Adrenal gland (tissue), 12 donors: Measurements from ENCODE around the gene VPS18. TPM values are rescaled to one million over a fixed set of nuclear protein-coding genes. Genes with fewer than 3 reads are reported as not detected.

Experiments used
- DNase-seq, 7 donors: peaks; one replicate each; pipeline ENCODE4 v3.0.0-alpha.2; 2019 to 2020
- H3K27ac ChIP-seq, 5 donors: fragments of 200-600 bp; sonication (generic) in 4 of 5; 1 replicate in 3 of 5; 2 replicates in 2 of 5; pipeline versions ENCODE4 v1.5.1 to v1.8.0; 2016 to 2020; ENCODE audit warnings: mild to moderate bottlenecking in 1 of 5
- H3K27me3 ChIP-seq: fragments of 200-600 bp; 2 replicates; pipeline ENCODE4 v1.8.0; 2021
- H3K36me3 ChIP-seq, 2 donors: fragments of 200-600 bp; replicated peaks in 1 of 2; 1 replicate in 1 of 2; 2 replicates in 1 of 2; pipeline versions ENCODE4 v1.5.1 to v1.8.0; 2018 to 2022
- H3K4me1 ChIP-seq, 2 donors: fragments of 200-600 bp; replicated peaks in 1 of 2; 1 replicate in 1 of 2; 2 replicates in 1 of 2; pipeline versions ENCODE4 v1.5.1 to v1.8.0; 2018 to 2021
- H3K4me3 ChIP-seq, 4 donors: fragments of 200-600 bp; sonication (generic) in 3 of 4; one replicate each; pipeline ENCODE4 v1.5.1; 2016 to 2018
- H3K9me3 ChIP-seq, 3 donors: fragments of 200-600 bp; sonication (generic) in 1 of 3; replicated peaks in 1 of 3; 1 replicate in 2 of 3; 2 replicates in 1 of 3; pipeline versions ENCODE4 v1.5.1 to v1.8.0; 2016 to 2021
- POLR2A ChIP-seq, 2 donors: fragments of 450-650 bp; IDR thresholded peaks; one replicate each; pipeline ENCODE4 v1.6.1; 2017; ENCODE audit warnings: antibody characterized with exemption in 2 of 2, mild to moderate bottlenecking in 2 of 2, moderate library complexity in 1 of 2
- WGBS, 4 donors: extraction: QIAGEN DNeasy Blood & Tissue Kit in 2 of 4; methylation state at CpG; one replicate each; pipeline versions ENCODE4 v1.1.5 to v1.1.7; 2013 to 2017; 5-methylcytosine and 5-hydroxymethylcytosine counted together
- intact Hi-C, 2 donors: fragments of 100-400 bp; cut with DNase I; formaldehyde crosslinking; loops; one replicate each; pipeline versions ENCODE4 v1.14.1 to v1.15.0; 2022 to 2023
- polyA plus RNA-seq, 3 donors: library from polyadenylated mRNA; stranded (reverse); fragments of 200-250 nt in 2 of 3; fragments of 350-450 nt in 1 of 3; fragmentation: Illumina TruSeq in 1 of 3; extraction: RNeasy Lipid Tissue Mini Kit (QIAGEN cat#74804) in 1 of 3; gene quantifications; one replicate each; pipeline ENCODE4 v1.2.3, GENCODE V29; 2013 to 2014
- total RNA-seq, 9 donors: library from RNA; depleted of rRNA in 4 of 9; stranded (reverse); fragments of >200 nt in 4 of 9; fragments of 120-200 nt in 1 of 9; fragmentation: NEBNext Ultra II Directional in 1 of 9; extraction: Animal tissue kit (Norgen Biotek cat#: 25700) in 1 of 9; gene quantifications; one replicate each; pipeline versions ENCODE4 v1.1.0 to v1.2.4, GENCODE V29; 2013 to 2023
- TF ChIP-seq, protein P1 (sequence below), 6 experiments: fragments of 450-650 bp in 4 of 6; fragments of 200-600 bp in 2 of 6; sonication (generic) in 1 of 6; IDR thresholded peaks; 1 replicate in 5 of 6; 2 replicates in 1 of 6; pipeline versions ENCODE4 v1.5.1 to v1.8.0; 2016 to 2021; ENCODE audit warnings: antibody characterized with exemption in 6 of 6, mild to moderate bottlenecking in 2 of 6, moderate library complexity in 1 of 6
- donor health status: healthy with polysubstance abuse.
- donor health status: Bipolar disorder and iron deficiency.
- donor health status: DM: yes; HTN: yes; CAD: no.
- donor health status: DM: no; HTN: no; CAD: no.
- donor health status: DM: no; HTN: no; CAD: no.
- donor health status: DM: yes; HTN: yes; CAD: no.

Gene VPS18
- total and polyA plus RNA-seq, 12 donors: 8.9 to 43.4 (median 30.0) TPM

DNA sequence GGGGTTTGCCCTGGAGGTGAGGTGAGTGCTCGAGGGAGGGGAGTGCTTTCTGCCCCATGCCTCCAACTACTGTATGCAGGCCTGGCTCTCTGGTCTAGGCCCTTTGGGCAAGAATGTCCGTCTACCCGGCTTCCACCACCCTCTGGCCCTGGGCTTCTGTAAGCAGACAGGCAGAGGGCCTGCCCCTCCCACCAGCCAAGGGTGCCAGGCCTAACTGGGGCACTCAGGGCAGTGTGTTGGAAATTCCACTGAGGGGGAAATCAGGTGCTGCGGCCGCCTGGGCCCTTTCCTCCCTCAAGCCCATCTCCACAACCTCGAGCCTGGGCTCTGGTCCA, 44.3 kb downstream of the VPS18 start:
- Histone ChIP-seq H3K36me3 (no peaks in the 10 kb centered on the region), H3K4me3 (no peak overlapping the region), H3K9me3 (no peaks in the 10 kb centered on the region), H3K4me1 (peaks cover 12 to 15% of the 10 kb centered on the region in 2 donors), H3K27me3 (no peaks in the 10 kb centered on the region), H3K27ac (no peak overlapping the region)
- no peak for DNase-seq
- no peak for TF ChIP-seq POLR2A (IDR thresholded peaks at IDR 0.05)
- TF ChIP-seq, protein P1, sequence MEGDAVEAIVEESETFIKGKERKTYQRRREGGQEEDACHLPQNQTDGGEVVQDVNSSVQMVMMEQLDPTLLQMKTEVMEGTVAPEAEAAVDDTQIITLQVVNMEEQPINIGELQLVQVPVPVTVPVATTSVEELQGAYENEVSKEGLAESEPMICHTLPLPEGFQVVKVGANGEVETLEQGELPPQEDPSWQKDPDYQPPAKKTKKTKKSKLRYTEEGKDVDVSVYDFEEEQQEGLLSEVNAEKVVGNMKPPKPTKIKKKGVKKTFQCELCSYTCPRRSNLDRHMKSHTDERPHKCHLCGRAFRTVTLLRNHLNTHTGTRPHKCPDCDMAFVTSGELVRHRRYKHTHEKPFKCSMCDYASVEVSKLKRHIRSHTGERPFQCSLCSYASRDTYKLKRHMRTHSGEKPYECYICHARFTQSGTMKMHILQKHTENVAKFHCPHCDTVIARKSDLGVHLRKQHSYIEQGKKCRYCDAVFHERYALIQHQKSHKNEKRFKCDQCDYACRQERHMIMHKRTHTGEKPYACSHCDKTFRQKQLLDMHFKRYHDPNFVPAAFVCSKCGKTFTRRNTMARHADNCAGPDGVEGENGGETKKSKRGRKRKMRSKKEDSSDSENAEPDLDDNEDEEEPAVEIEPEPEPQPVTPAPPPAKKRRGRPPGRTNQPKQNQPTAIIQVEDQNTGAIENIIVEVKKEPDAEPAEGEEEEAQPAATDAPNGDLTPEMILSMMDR (IDR thresholded peaks at IDR 0.05): no peak
- intact Hi-C loops: no loop called here
- WGBS, 4 donors: 86 to 97% (median 88%) methylated on average over 3 to 6 of the region's 6 CpGs

DNA sequence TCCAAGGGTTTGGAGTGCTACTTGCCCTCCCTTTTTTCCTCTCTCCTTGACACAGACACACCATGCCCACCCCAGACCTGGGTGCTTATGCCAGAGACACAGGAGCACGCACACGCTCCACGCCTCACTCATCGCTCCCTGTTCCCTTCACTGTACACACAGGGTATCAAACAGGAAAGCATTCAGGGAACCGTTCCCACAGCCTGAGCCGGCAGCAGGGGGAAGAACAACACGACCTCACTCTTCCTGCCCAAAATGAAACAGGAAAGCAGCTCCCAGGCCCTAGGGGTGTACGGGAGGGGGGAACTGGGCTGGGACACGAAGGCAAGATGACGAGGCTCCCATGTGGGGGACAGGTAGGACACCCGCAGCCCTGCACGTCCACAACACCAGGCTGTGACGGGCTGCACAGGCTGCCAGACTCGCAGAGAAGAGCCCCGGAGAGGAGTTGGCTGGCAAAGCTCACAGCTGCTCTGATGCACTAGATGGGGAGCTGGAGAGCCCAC, 46.1 kb downstream of the VPS18 start:
- intact Hi-C loops: loop anchor here in 1 of 2 donors (5.0 to 10.0 kb wide), 2 partner anchors 33 to 74 kb away; no protein-coding TSS in a partner anchor
- Histone ChIP-seq H3K36me3 (no peaks in the 10 kb centered on the region), H3K4me1 (peaks cover 12 to 15% of the 10 kb centered on the region in 2 donors), H3K4me3 (no peak overlapping the region), H3K27me3 (no peaks in the 10 kb centered on the region), H3K27ac (peak overlapping the region in 2 of 5 donors; percentile 89 to 97), H3K9me3 (no peaks in the 10 kb centered on the region)
- DNase-seq: peak in 2 of 7 donors; percentile 35 to 68
- WGBS, 4 donors: 43 to 57% (median 50%) methylated on average over 12 to 15 of the region's 15 CpGs
- TF ChIP-seq POLR2A (IDR thresholded peaks at IDR 0.05): no peak
- TF ChIP-seq, protein P1 (IDR thresholded peaks at IDR 0.05): no peak

DNA sequence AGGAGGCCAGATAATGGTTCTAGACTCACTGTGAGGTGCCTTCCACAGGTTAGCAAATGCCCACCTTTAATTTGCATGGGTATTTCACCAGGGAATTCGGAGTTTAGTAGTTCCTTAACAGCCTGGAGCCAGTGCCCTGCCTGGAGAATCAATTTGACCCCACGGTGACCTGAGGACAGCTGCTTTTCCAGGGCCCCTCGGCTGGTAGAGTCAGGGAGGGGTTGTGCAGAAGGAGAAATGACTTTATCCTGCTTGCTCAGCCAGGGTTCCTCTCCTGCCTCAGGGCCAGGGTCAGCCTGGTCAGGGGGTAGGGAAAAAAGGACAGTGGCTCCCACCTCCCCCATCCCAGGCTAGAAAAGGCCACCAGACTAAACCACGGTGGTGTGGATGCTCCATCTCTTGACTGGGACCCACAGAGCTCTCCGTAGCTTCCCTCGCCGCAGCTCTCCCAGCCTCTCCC, 46.8 kb downstream of the VPS18 start:
- peaks cover 12 to 15% of the 10 kb centered on the region in 2 donors for H3K4me1 ChIP-seq
- H3K4me3 ChIP-seq: peak overlapping the region in 2 of 4 donors; percentile 42 to 70
- H3K36me3 ChIP-seq: no peaks in the 10 kb centered on the region
- peak overlapping the region; percentile 53 to 97 (median 89) for H3K27ac ChIP-seq
- no peak for TF ChIP-seq POLR2A (IDR thresholded peaks at IDR 0.05)
- TF ChIP-seq, protein P1 (IDR thresholded peaks at IDR 0.05): no peak
- WGBS, 4 donors: 9 to 22% (median 14%) methylated on average over 4 to 7 of the region's 7 CpGs
- H3K9me3 ChIP-seq: no peaks in the 10 kb centered on the region
- no peaks in the 10 kb centered on the region for H3K27me3 ChIP-seq
- DNase-seq: peak in 1 of 7 donors; percentile 41
- intact Hi-C loops: loop anchor here in 1 of 2 donors (5.0 to 10.0 kb wide), 2 partner anchors 34 to 74 kb away; no protein-coding TSS in a partner anchor

DNA sequence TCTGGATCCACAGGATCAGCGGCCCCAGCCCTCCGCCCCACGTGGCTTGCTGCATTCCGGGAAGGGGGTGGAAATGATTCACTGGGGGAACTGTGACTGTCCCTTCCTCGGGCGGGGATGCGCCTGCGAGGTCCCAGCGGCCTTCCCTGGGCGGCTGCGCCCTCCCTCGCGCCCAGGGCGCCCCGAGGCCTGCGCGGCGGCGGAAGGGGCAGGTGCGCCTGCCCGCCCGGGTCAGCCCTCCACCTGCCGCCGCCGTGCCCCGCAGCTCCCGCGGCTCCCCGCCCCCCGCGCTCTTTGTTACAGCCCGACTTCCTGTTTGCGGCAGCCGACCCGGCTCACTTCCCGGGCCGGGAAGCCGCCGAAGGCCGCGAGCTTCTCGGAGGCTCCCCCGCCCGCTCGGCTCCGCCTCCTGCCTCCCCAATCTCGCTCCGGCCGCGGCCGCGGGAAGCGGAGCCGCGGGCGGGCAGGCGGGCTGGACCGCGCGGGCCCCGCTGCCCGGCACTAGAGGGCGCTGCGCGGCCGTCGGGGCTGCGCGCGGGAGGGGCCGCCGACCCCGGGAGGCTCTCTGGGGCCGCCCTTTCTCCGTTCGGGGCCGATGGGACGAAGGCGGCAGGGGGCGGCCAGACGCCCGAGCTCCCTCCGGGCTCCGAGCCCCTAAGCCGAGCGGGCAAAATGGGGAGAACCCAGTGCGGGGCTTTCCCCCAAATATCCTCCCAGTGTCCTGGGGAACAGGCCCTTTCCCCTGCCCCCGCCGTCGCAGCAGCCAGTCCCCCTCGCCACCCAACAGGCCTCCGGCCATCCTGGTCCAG, 47.5 kb downstream of the VPS18 start:
- Histone ChIP-seq H3K4me1 (peaks cover 12 to 15% of the 10 kb centered on the region in 2 donors), H3K9me3 (no peaks in the 10 kb centered on the region), H3K36me3 (no peaks in the 10 kb centered on the region), H3K27me3 (no peaks in the 10 kb centered on the region), H3K4me3 (peak overlapping the region in 2 of 4 donors; percentile 42 to 70), H3K27ac (peak overlapping the region; percentile 53 to 97 (median 89))
- TF ChIP-seq POLR2A (IDR thresholded peaks at IDR 0.05): peak; percentile 65 to 79
- TF ChIP-seq, protein P1 (IDR thresholded peaks at IDR 0.05): peak in 4 of 6 experiments; percentile 48 to 90 (median 72)
- DNase-seq: peak; percentile 78 to 92 (median 87)
- 0 to 2% (median 1%) methylated on average over 12 to 92 of the region's 92 CpGs for WGBS, 4 donors
- intact Hi-C loops: loop anchor here in 1 of 2 donors (5.0 to 10.0 kb wide), 2 partner anchors 34 to 73 kb away; no protein-coding TSS in a partner anchor
